GM12892 (cell line): Measurements from ENCODE around the gene ARHGAP31. TPM values are rescaled to one million over a fixed set of nuclear protein-coding genes. Genes with fewer than 3 reads are reported as not detected.
"Not testable (repeated sequence)": the region's sequence is repeated elsewhere in the genome, so short reads cannot be mapped to it uniquely, and the experiment has no call there.

Source experiments
- DNase-seq: peaks from one replicate; pipeline ENCODE4 v3.0.0; 2011; ENCODE audit not compliant: insufficient read length
- FAIRE-seq: peaks from 2 replicates; lab custom pipeline; 2011; peaks lifted over from hg19 to GRCh38; lab: Jason Lieb, UNC
- POLR2A ChIP-seq: IDR thresholded peaks from 2 replicates; pipeline ENCODE4 v1.6.1; 2011; ENCODE audit warnings: low read depth, low read length, control low read depth
- POLR2AphosphoS5 ChIP-seq: IDR thresholded peaks from 2 replicates; pipeline ENCODE4 v1.6.1; 2011; ENCODE audit warnings: low read depth, low read length, control low read depth
- TAF1 ChIP-seq: IDR thresholded peaks from 2 replicates; pipeline ENCODE4 v1.6.1; 2011; ENCODE audit warnings: low read depth, mild to moderate bottlenecking, control low read depth, low read length, borderline replicate concordance
- polyA plus RNA-seq: library from polyadenylated mRNA; unstranded; fragments of >200 nt; gene quantifications from one replicate; pipeline ENCODE4 v1.2.1, GENCODE V29; 2012; ENCODE audit warnings: missing spikeins, inconsistent platforms; ENCODE audit not compliant: missing spikeins

ARHGAP31 gene
- 9.0 TPM for polyA plus RNA-seq

DNA sequence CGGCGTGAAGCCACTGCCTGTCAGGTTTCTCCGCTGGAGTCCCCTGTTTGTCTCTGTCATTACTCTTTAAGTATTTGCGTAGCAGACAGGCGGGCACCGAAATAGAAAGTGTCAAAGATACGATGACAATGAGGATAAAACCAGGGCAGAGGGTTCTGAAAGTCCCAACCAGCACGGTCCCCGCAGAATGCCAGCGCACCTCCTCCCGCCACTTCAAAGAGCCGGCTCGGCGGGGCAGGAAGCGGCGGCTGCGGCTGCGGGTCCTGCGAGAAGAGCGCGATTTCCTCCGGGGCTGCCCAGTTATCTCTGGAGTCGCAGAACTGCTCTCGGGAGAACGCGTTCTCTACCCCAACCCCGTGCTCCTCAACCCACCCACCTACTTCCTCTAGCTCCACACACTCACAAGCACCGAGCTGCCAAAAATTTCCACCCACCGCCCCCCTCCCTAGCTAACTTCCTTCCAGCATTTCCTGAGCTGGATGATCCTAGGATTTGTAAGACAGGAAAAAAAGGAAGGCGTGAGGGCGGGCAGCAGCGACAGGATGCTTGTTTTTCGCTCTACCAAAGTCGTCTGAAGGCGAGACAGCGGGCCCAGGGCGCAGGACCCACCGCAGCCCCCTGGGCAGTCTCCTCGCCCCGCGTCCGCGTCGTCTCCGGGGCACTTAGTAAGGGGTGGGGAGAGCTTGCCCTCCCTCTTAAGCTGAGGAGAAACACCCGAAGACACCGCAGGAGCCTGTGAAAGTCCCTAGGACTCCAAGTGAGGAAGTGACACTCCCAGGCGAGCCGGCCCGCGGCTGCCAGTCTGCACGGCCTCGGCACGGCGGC lies at the start of gene ARHGAP31:
ARHGAP31 (plus strand) TSS at position 513 of the 825 bp plus-strand sequence. CDS start 522 bp downstream, outside the sequence.
- TF ChIP-seq TAF1 (peak; percentile 58; the same call in 1 of the 2 replicates), POLR2AphosphoS5 (peak; percentile 50), POLR2A (peak; percentile 70)
- DNase-seq: peak; percentile 49
- FAIRE-seq: peak; percentile 88

- FAIRE-seq: no peak
- TF ChIP-seq POLR2AphosphoS5: no peak
- no peak for TF ChIP-seq POLR2A
- no peak for TF ChIP-seq TAF1
- no peak for DNase-seq
Observed at GRCh38 chr3:119245778-119246177, 48.4 kb upstream of the ARHGAP31 start.

DNA sequence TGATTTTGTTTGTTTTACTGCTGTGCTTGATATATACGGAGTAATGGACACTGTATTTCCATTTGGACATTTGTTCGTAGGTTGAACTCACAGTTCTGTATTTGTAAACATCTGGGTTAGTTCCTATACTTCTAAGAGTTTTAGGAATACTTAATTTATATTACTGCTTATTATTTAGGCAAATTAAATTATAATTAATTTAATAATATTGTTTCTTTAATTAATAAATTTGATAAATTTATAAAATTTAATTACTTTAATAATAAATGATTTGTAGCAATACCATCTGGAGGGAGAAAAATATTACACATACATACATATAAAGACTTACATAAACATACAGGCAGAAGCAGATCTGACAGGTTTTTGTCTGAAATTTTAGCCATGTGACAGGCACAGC lies 39.0 kb upstream of the ARHGAP31 start:
- TF ChIP-seq POLR2AphosphoS5 (no peak), TAF1 (no peak), POLR2A (no peak)
- DNase-seq (no peak), FAIRE-seq (no peak)

GRCh38 chr3:119257111-119257510 lies 37.1 kb upstream of the ARHGAP31 start:
- DNase-seq (no peak), FAIRE-seq (no peak)
- no peak for TF ChIP-seq POLR2A

DNA sequence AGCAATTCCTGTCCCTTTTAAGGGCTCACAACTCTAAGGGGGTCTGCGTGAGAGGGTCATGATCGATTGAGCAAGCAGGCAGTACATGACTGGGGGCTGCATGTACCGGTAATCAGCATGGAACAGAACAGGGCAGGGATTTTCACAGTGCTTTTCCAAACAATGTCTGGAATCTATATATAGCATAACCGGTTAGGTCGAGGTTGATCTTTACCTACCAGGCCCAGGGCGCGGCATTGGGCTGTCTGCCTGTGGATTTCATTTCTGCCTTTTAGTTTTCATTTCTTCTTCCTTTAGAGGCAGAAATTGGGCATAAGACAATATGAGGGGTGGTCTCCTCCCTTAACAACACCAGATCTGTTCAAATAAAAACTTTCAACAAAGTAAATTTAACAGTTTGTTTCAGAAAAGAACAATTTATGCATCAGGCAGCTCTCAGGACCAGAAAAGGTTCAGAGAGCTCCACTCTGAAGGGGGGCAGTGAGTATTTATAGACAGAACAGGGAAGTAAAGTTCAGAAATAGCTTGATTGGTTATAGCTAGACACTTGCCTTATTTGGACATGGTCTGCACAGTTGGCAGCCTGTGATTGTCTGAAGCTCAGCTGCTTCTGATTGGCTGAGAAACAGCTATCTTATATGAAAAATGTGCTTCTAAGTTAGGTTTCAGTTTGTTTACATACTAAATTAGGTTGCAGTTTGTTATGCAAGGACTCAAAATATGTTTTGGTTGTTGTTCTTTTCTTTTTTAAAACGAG lies 36.4 kb upstream of the ARHGAP31 start:
- TF ChIP-seq POLR2A (no peak), POLR2AphosphoS5 (0 out of 2 replicates have a peak, but pooled peaks have one; percentile 35)
- DNase-seq: no peak
- peak; percentile 83 for FAIRE-seq

DNA sequence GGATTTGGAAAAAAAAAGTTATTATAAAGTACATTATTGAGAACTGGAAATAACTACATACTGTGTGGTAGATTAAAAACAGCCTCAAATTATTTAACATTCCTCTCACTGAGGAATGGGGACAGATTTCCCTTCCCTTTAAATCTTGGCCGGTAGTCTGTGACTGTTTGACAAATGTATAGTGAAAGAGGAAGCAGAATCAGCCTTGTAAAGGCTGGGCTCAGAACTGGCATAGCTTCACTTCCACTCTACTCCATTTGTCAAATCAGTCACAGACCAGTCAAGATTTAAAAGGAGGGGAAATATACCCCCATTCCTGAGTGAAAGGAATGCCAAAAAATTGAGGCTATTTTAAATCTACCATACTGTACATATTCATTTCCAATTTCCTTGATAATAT lies 35.3 kb upstream of the ARHGAP31 start:
- DNase-seq: no peak
- TF ChIP-seq POLR2A (no peak), TAF1 (no peak), POLR2AphosphoS5 (no peak)
- peak; percentile 74 for FAIRE-seq

- TF ChIP-seq TAF1 (no peak), POLR2AphosphoS5 (no peak), POLR2A (no peak)
- DNase-seq (no peak), FAIRE-seq (no peak)
Observed at GRCh38 chr3:119259821-119260220, 34.4 kb upstream of the ARHGAP31 start.

DNA sequence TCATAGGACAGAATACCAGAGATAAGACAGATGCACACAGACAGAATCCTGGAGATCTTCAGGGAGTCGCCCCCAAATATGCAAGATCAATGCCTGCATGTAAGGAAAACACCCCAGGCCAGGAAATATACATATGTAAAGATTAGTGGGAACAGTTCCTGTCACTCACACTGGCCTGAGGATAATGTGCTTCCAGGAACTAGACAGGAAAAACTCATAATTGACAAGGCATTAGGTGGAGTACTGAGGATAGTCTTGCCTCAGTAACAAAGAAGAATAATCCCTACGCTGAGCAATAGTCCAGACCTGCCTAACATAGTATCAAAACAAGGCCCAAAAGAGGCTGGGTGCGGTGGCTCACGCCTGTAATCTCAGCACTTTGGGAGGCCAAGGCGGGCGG lies 33.1 kb upstream of the ARHGAP31 start:
- no peak for TF ChIP-seq TAF1
- TF ChIP-seq POLR2AphosphoS5: no peak
- no peak for TF ChIP-seq POLR2A
- DNase-seq (no peak), FAIRE-seq (no peak)

- not testable (repeated sequence) for DNase-seq, FAIRE-seq
Observed at GRCh38 chr3:119270212-119270611, 24.0 kb upstream of the ARHGAP31 start.

DNA sequence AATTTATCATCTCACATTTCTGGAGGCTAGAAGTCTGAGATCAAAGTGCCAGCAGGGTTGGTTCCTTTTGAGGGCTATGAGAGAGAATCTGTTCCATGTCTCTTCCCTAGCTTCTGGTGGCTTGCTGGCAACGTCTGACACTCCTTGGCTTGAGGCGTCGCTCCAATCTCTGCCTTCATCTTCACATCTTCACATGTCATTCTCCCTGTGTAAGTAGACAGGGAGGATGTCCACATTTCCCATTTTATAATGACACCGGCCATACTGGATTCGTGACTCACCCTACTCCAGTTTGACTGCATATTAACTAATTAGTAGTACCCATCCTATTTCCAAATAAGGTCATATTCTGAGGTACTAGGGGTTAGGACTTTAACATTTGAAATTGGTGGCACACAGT lies 17.5 kb upstream of the ARHGAP31 start:
- TF ChIP-seq POLR2A: no peak
- TF ChIP-seq TAF1: no peak
- no peak for TF ChIP-seq POLR2AphosphoS5
- DNase-seq (no peak), FAIRE-seq (peak; percentile 9)

DNA sequence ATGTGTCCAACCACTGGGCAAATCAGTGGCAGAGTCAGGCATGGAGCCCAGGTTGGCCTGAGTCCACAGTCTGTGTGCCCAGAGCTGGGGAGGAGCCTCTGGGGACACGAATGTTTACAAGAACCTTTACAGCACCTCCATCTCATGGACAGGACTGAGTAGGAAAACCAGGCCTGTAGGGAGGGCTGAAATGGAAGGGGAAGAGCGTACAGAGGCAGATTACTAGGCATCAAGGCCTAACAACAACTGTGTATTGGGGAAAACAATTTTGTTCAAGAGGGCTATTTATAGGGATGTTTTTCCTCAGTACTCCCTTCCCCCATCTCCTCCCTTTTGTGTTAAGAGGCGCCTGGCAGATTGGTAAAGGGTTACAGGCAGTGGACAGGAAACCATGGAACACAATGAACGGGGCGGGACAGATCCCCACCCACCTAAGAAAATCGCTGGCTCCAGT lies 15.1 kb upstream of the ARHGAP31 start:
- no peak for FAIRE-seq
- no peak for TF ChIP-seq POLR2AphosphoS5
- TF ChIP-seq POLR2A: no peak
- TF ChIP-seq TAF1: no peak
- no peak for DNase-seq

DNA sequence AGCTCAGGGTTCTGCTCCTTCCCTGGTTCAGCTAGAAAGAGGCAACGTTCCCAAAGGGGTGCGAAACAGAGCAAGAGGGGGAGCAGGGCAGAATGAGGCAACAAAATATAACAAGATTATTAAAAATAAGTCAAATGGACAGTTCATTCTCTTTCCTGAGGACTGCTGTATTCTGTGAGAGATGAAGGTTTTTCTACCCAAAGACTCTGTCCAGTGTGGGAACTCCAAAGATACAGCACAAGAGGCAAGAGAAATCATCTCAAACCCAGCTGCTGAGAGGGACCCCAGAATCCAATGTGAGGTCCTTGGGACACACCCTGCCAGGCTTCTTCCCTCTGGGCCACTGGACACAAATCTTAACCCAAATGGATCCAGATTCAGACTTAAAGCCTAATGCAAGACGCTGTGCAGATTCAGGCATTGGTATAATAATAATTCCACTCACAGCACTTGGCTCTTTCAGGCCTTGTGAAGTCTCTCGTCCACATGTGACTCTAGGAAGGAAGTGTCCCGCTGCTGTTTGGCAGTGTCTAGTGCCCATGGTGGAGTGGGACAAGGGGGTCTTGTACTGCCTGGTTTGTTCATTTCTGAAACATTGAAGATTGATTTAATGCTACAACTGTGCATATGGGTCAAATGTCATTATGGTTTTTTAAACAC lies 14.5 kb upstream of the ARHGAP31 start:
- TF ChIP-seq TAF1: no peak
- no peak for TF ChIP-seq POLR2AphosphoS5
- TF ChIP-seq POLR2A: no peak
- FAIRE-seq: no peak
- DNase-seq: no peak
